H1 (cell line): Measurements from ENCODE around the gene SLC39A9. TPM values are rescaled to one million over a fixed set of nuclear protein-coding genes. Genes with fewer than 3 reads are reported as not detected.

Experiments
- ATF3 ChIP-seq: IDR thresholded peaks from 2 replicates; pipeline ENCODE4 v1.6.1; 2011; ENCODE audit warnings: low read depth, mild to moderate bottlenecking, low read length; ENCODE audit not compliant: insufficient read depth
- CEBPB ChIP-seq: IDR thresholded peaks from 2 replicates; pipeline ENCODE4 v1.6.1; 2012; ENCODE audit warnings: low read depth, low read length
- CHD7 ChIP-seq: fragments of 300-600 bp; sonication (generic); IDR thresholded peaks from 2 replicates; pipeline ENCODE4 v1.7.1; 2012; ENCODE audit warnings: low read length, moderate library complexity, mild to moderate bottlenecking, inconsistent platforms; ENCODE audit not compliant: insufficient replicate concordance
- HDAC6 ChIP-seq: IDR thresholded peaks from one replicate; pipeline ENCODE4 v1.7.1; 2012; ENCODE audit warnings: low read depth, mild to moderate bottlenecking, inconsistent platforms, low read length, moderate library complexity
- KDM5A ChIP-seq: fragments of 200-600 bp; IDR thresholded peaks from 2 replicates; pipeline ENCODE4 v1.7.1; 2012; ENCODE audit warnings: mild to moderate bottlenecking, low read length, inconsistent platforms, mixed read lengths
- SAP30 ChIP-seq: fragments of 300-600 bp; sonication (generic); IDR thresholded peaks from 2 replicates; pipeline ENCODE4 v1.7.1; 2012; ENCODE audit warnings: low read length, moderate library complexity, mild to moderate bottlenecking, inconsistent platforms; ENCODE audit not compliant: insufficient read depth, insufficient replicate concordance
- SP2 ChIP-seq: IDR thresholded peaks from 2 replicates; pipeline ENCODE4 v1.6.1; 2012; ENCODE audit warnings: mild to moderate bottlenecking, low read length, inconsistent platforms
- SRF ChIP-seq: IDR thresholded peaks from 2 replicates; pipeline ENCODE4 v1.6.1; 2011; ENCODE audit warnings: mild to moderate bottlenecking, low read depth, low read length, moderate library complexity
- polyA plus RNA-seq, 7 experiments: library from polyadenylated mRNA; depleted of rRNA in 3 of 7; stranded (reverse) in 5 of 7; unstranded in 2 of 7; fragments of >200 nt in 5 of 7; fragments of 200-250 nt in 2 of 7; gene quantifications; 1 replicate in 5 of 7; 2 replicates in 1 of 7; 4 replicates in 1 of 7; pipeline versions ENCODE4 v1.2.1 to v1.2.3, GENCODE V29; 2011 to 2013; ENCODE audit warnings: missing spikeins in 2 of 7, mixed read lengths in 2 of 7
- total RNA-seq: library from RNA; stranded (reverse); fragmentation: NEBNext Ultra II Directional; extraction: Animal tissue kit (Norgen Biotek cat#: 25700); gene quantifications from 2 replicates; pipeline ENCODE4 v1.2.1, GENCODE V29; 2021

SLC39A9 gene
- total and polyA plus RNA-seq, 2 of the 8 experiments (the other 6 are each of a cell fraction or from before 2014, with no cell fraction given), result 31.0 to 44.2 TPM

GRCh38 chr14:69458350-69458749 lies 59.9 kb downstream of the SLC39A9 start (continued):
- no peak for TF ChIP-seq CHD7
- TF ChIP-seq ATF3, result no peak
- no peak for TF ChIP-seq HDAC6
- no peak for TF ChIP-seq CEBPB
- no peak for TF ChIP-seq SP2
- no peak for TF ChIP-seq KDM5A
- TF ChIP-seq SAP30, result no peak
- TF ChIP-seq SRF, result no peak
